NCI-H1694 (cell line): Measurements from ENCODE around the gene ARL6IP1.
"Not testable (repeated sequence)": the region's sequence is repeated elsewhere in the genome, so short reads cannot be mapped to it uniquely, and the experiment has no call there.

Experiments used
- DNase-seq: peaks from one replicate; lab custom pipeline; 2025; lab: John Stamatoyannopoulos, UW

The ARL6IP1 gene

GRCh38 chr16:18799500-18799899 lies 1.8 kb downstream of the ARL6IP1 start:
- DNase-seq = no peak

GRCh38 chr16:18797746-18798145 lies 3.6 kb downstream of the ARL6IP1 start:
- no peak for DNase-seq

DNA sequence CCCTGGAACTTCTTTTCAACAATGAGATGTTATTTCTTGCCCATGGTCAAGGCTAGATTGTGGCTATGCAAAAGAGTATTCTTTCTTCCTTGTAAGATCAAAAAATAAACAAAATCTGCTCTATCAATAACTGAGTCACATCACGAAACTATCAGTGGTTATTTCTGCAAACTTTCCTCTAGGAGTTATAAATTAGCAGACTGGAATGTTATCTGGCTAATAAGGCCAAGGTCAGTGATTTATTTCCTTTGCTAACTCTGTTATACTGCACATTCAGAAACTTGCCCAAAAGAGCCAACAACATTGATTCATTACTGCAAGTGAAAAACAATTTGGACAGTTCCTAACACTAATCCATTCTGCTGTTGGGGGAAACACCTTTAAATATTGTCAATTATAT lies 5.0 kb downstream of the ARL6IP1 start:
- no peak for DNase-seq

GRCh38 chr16:18792836-18793433 lies 8.4 kb downstream of the ARL6IP1 start:
- no peak for DNase-seq

GRCh38 chr16:18789850-18790706 lies 11.3 kb downstream of the ARL6IP1 start, which contains the start of gene RPS15A:
Gene RPS15A (minus strand): TSS chr16:18790334. CDS start chr16:18789113, 1,221 bp downstream.
- peak; percentile 89 for DNase-seq

DNA sequence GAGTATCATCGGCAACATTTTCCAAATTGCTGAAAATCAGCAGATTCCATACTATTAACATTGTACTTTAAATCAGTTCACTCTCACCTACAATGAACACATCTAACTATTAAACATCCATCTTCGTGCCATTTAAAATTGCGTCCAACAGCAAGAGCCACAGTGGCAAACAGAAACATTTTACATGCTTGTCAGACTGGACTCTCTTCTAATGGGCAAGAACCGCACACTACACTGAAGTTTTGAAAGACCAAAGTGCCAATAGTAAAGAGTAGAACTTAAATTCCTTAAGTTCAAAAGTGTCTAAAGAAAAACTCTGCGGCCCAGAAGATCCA lies 11.9 kb downstream of the ARL6IP1 start:
- DNase-seq = no peak

DNA sequence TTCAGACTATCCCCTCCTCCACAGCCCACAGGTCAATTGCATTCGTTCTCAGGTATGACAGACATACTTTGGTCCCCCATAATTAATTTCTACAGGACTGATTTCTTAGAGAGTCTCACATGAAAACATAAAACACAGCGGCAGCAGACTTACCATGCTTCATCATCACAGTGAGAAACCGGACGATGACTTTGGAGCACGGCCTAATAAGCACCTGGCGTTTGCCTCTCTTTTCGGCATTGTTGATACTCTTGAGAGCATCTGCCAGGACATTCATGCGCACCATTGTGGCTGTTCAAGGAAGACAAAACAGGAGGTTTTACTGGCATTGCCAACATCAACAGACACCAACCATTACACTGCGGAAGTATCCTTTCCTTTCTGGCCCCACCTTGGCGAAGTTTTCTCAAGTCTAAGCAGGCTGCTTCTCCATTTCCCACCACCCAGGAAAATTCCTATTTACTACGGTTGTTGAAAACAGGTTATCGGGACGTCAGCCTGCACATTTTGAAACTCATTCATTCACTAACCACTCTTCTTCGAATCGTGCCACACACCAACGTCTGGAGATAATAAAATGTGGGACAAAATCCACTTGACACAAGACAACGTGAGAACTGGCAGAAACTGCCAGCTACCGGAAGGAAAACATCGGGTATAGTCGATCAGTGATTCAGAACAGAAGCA lies 12.4 kb downstream of the ARL6IP1 start:
- no peak for DNase-seq

DNA sequence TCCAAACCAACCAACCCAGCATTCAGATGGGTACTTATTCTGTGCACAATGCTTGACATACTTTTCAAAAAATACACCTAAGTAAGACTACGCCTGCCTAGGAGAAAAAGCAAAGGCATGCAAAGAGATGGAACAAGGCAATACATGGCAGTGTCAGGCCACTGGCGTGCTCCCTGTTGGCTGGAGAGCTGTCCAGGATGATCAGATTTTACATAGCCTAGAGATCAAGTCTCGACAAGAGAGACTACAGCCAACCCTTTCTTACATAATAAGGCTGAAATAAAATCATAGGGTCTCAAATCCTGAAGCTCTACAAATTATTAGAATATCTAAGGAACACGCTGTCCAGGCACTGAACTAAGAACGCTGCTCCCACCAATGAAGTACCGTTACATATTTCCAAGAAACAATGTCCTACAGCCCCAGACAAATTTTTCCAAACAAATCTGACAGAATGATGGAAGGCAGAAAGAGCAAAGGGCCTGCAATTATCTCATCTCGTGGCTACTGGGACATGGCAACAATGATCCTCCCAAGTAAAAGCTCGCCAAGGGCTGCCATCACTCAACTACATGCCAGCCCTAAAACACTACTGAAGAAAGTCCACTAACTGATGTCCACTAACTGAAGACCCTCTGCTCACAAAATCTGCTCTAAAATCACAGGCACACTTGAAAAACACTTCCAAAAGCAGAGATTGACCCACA lies 16.3 kb downstream of the ARL6IP1 start:
- DNase-seq = no peak

- DNase-seq = no peak
Observed at GRCh38 chr16:18783430-18784341, 17.7 kb downstream of the ARL6IP1 start.

DNA sequence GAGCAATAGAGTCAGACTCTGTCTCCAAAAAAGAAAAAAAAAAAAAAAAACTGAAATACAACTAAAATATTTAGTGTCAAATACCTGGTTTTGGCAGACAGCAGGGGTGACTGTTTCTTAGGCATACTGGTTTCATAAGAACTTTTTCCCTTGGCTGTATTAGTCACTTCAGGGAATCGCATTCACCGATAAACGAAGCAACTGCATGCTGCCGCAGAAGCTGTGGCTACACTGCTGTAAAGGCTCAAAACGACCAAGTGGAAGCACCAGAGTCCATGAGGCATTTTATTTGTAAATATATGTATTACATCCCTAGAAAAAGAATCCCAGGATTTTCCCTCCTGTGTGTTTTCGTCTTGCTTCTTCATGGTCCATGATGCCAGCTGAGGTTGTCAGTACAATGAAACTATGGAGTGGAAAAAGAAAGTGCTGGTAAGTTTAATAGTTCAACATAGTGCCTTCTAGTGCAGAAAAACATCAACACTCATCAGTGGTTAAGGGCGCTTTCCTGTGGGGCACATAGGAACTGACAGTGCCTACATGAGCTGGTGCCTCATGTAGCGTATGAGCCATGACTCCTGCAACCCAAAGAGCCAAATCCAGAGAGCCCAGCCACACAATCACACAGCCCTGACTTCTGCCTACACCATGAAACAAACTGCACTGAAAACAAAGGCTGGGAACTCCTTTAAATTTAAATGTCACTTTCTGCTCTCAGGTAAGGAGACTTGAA lies 18.5 kb downstream of the ARL6IP1 start:
- no peak for DNase-seq

- DNase-seq = not testable (repeated sequence)
Observed at GRCh38 chr16:18781232-18781631, 20.1 kb downstream of the ARL6IP1 start.

GRCh38 chr16:18780460-18781026 lies 20.8 kb downstream of the ARL6IP1 start:
- not testable (repeated sequence) for DNase-seq

DNA sequence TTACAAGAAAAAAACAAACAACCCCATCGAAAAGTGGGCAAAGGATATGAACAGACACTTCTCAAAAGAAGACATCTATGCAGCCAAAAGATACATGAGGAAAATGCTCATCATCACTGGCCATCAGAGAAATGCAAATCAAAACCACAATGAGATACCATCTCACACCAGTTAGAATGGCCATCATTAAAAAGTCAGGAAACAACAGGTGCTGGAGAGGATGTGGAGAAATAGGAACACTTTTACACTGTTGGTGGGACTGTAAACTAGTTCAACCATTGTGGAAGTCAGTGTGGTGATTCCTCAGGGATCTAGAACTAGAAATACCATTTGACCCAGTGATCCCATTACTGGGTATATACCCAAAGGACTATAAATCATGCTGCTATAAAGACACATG lies 23.7 kb downstream of the ARL6IP1 start:
- DNase-seq = not testable (repeated sequence)

DNA sequence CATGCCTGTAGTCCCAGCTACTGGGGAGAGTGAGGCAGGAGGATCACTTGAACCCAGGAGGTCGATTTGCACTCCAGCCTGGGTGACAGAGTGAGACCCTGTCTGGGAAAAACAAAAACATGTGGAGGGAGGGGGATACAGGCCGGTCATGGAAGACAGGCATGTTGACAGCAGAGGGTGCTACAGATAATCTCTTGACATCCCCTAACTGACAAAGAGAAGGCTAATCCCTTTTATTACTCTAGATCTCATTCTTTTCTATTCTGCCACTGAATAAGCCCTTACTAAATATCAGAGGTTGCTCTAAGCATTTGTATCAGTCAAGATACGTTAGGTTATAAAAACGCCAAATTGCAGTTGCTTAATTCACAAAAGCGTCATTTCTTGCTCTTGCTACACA lies 25.0 kb downstream of the ARL6IP1 start:
- not testable (repeated sequence) for DNase-seq

GRCh38 chr16:18774651-18775050 lies 26.7 kb downstream of the ARL6IP1 start:
- not testable (repeated sequence) for DNase-seq

DNA sequence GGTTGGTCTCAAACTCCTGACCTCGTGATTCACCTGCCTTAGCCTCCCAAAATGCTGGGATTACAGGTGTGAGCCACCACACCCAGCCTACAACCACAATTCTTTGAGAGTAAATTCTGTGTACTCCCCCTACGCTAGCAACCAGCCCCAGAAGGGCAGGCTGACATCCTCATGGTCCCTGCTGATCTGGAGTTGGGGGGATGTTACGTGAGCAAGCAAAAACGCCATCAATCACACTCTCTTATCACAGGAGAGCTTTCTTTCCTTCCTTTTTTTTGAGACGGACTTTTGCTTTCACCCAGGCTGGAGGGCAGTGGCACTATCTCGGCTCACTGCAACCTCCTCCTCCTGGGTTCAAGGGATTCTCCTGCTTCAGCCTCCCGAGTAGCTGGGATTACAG lies 29.2 kb downstream of the ARL6IP1 start:
- DNase-seq = not testable (repeated sequence)

DNA sequence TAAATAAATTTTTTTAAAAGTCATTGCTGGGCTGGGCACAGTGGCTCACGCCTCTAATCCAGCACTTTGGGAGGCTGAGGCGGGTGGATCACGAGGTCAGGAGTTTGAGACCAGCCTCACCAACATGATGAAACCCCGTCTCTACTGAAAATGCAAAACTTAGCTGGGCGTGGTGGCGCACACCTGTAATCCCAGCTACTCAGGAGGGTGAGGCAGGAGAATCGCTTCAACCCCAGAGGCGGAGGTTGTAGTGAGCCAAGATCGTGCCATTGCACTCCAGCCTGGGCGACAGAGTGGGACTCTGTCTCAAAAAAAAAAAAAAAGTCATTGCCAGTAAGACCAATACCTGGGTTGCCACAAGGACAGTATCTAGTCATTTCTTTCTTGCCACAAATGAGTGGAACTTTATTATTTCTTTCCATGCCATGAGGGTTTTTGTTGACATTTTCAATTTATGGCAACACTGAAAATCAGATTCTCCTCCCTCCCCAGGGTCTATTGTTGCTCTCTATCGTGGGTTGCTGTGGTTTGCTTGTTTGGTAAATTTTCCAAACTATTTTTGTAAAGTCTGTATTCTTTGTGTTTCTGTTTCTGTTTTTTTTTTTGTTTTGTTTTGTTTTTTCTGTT lies 30.9 kb downstream of the ARL6IP1 start:
- not testable (repeated sequence) for DNase-seq

GRCh38 chr16:18767217-18767616 lies 34.1 kb downstream of the ARL6IP1 start:
- DNase-seq = peak; percentile 86

DNA sequence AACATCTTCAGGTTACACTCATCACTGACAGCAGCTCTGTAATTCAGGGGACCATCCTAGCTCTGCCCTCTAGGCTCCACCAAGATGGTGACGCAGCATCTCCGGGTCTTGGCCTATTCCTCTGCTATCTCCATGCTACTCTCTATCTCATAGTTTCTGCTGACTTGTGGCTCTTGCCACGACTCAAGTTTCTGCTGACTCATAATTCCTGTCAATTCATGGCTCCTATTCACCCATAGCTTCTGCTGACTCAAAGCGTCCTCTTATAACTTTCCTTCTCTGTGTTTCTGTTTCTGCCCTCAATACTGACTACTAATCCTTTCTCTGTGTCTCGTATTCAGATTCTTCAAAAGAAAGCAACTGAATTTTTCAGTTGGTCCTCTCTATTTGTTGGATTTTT lies 38.6 kb downstream of the ARL6IP1 start:
- not testable (repeated sequence) for DNase-seq
